Ishikawa (cell line): ENCODE measurements around the gene ERVFRD-1.

Experiments used
- CEBPB ChIP-seq: IDR thresholded peaks from 2 replicates; pipeline ENCODE4 v1.6.1; 2012
- CREB1 ChIP-seq: IDR thresholded peaks from 2 replicates; pipeline ENCODE4 v1.6.1; 2012; ENCODE audit warnings: low read depth
- EGR1 ChIP-seq: IDR thresholded peaks from 2 replicates; pipeline ENCODE4 v1.6.1; 2012
- EP300 ChIP-seq: IDR thresholded peaks from 2 replicates; pipeline ENCODE4 v1.6.1; 2012; ENCODE audit warnings: borderline replicate concordance
- FOXM1 ChIP-seq: IDR thresholded peaks from 2 replicates; pipeline ENCODE4 v1.6.1; 2012; ENCODE audit warnings: low read depth, borderline replicate concordance
- NFIC ChIP-seq: IDR thresholded peaks from 2 replicates; pipeline ENCODE4 v1.6.1; 2012
- RAD21 ChIP-seq: IDR thresholded peaks from 2 replicates; pipeline ENCODE4 v1.6.1; 2012; ENCODE audit warnings: low read depth
- TAF1 ChIP-seq: IDR thresholded peaks from 2 replicates; pipeline ENCODE4 v1.6.1; 2012; ENCODE audit warnings: low read depth, mild to moderate bottlenecking
- YY1 ChIP-seq: IDR thresholded peaks from 2 replicates; pipeline ENCODE4 v1.6.1; 2012; ENCODE audit warnings: low read depth
- ZBTB7A ChIP-seq: IDR thresholded peaks from 2 replicates; pipeline ENCODE4 v1.6.1; 2012; ENCODE audit warnings: low read depth
- TF ChIP-seq, protein P1 (sequence below): IDR thresholded peaks from 2 replicates; pipeline ENCODE4 v1.6.1; 2012; ENCODE audit warnings: low read depth, mild to moderate bottlenecking
- TF ChIP-seq, protein P2 (sequence below): IDR thresholded peaks from 2 replicates; pipeline ENCODE4 v1.6.1; 2012

DNA sequence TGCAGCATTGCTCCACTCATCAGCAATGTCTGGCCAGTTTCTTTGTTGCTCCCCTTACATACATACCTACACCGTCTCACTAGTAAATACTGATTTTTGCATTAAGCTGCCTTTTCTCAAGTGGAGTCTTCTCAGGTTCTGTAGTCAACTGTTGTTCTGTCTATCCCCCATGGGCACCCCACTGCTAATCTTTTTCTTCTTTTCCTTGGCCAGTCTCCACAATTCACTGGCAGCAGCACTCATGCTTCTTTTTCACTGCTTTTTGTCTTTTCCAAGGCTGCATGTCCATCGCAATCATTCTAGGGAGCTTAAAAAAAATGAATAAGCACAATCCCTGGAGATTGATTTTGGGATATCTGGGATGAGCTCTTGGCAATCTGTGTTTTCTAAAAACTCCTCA is 10.3 kb upstream of the ERVFRD-1 start:
- TF ChIP-seq CREB1 (no peak), YY1 (no peak), NFIC (no peak), EP300 (no peak), ZBTB7A (no peak), EGR1 (no peak), TAF1 (no peak), RAD21 (no peak), CEBPB (no peak), FOXM1 (no peak)
- TF ChIP-seq, protein P1, sequence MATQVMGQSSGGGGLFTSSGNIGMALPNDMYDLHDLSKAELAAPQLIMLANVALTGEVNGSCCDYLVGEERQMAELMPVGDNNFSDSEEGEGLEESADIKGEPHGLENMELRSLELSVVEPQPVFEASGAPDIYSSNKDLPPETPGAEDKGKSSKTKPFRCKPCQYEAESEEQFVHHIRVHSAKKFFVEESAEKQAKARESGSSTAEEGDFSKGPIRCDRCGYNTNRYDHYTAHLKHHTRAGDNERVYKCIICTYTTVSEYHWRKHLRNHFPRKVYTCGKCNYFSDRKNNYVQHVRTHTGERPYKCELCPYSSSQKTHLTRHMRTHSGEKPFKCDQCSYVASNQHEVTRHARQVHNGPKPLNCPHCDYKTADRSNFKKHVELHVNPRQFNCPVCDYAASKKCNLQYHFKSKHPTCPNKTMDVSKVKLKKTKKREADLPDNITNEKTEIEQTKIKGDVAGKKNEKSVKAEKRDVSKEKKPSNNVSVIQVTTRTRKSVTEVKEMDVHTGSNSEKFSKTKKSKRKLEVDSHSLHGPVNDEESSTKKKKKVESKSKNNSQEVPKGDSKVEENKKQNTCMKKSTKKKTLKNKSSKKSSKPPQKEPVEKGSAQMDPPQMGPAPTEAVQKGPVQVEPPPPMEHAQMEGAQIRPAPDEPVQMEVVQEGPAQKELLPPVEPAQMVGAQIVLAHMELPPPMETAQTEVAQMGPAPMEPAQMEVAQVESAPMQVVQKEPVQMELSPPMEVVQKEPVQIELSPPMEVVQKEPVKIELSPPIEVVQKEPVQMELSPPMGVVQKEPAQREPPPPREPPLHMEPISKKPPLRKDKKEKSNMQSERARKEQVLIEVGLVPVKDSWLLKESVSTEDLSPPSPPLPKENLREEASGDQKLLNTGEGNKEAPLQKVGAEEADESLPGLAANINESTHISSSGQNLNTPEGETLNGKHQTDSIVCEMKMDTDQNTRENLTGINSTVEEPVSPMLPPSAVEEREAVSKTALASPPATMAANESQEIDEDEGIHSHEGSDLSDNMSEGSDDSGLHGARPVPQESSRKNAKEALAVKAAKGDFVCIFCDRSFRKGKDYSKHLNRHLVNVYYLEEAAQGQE: no peak
- TF ChIP-seq, protein P2, sequence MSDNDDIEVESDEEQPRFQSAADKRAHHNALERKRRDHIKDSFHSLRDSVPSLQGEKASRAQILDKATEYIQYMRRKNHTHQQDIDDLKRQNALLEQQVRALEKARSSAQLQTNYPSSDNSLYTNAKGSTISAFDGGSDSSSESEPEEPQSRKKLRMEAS: no peak
